Measurements from ENCODE around the gene ZNF598. TPM values are rescaled to one million over a fixed set of nuclear protein-coding genes. Genes with fewer than 3 reads are reported as not detected.

Gene ZNF598
- total and polyA plus RNA-seq, 4 donors: 2.7 to 28.4 (median 16.2) TPM

- H3K4me1 ChIP-seq (ENCODE audit: control insufficient read depth in 4 of 4, insufficient read depth in 4 of 4, low read length in 3 of 4): peaks cover 34 to 51% (median 46%) of the 10 kb centered on the region in 4 donors
- H3K9me3 ChIP-seq (ENCODE audit: control insufficient read depth in 4 of 4, low read length in 3 of 4): no peaks in the 10 kb centered on the region
- peaks cover 0 to 2% (median 0%) of the 10 kb centered on the region in 4 donors for H3K36me3 ChIP-seq (ENCODE audit: control insufficient read depth in 4 of 4, insufficient read depth in 3 of 4, low read depth in 1 of 4, low read length in 3 of 4)
- no peaks in the 10 kb centered on the region for H3K27me3 ChIP-seq (ENCODE audit: control insufficient read depth in 4 of 4, insufficient read depth in 4 of 4, low read length in 3 of 4)
- TF ChIP-seq NR2F2 (IDR thresholded peaks at IDR 0.05) (no peak), JUND (IDR thresholded peaks at IDR 0.05) (no peak), REST (IDR thresholded peaks at IDR 0.05) (no peak), HNF4G (IDR thresholded peaks at IDR 0.05) (no peak), HNF4A (conservative IDR thresholded peaks at IDR 0.05) (no peak), ATF3 (IDR thresholded peaks at IDR 0.05) (no peak), TAF1 (conservative IDR thresholded peaks at IDR 0.05) (no peak), FOXA2 (IDR thresholded peaks at IDR 0.05) (no peak), YY1 (IDR thresholded peaks at IDR 0.05) (no peak), MAX (IDR thresholded peaks at IDR 0.05) (no peak), GABPA (IDR thresholded peaks at IDR 0.05 in 1 of 2, conservative IDR thresholded peaks at IDR 0.05 in 1 of 2) (no peak), SP1 (IDR thresholded peaks at IDR 0.05) (no peak), ZBTB33 (IDR thresholded peaks at IDR 0.05) (no peak), FOXA1 (IDR thresholded peaks at IDR 0.05) (no peak), EGR1 (IDR thresholded peaks at IDR 0.05; ENCODE audit: low read depth in 2 of 2) (no peak)
- TF ChIP-seq, protein P1, sequence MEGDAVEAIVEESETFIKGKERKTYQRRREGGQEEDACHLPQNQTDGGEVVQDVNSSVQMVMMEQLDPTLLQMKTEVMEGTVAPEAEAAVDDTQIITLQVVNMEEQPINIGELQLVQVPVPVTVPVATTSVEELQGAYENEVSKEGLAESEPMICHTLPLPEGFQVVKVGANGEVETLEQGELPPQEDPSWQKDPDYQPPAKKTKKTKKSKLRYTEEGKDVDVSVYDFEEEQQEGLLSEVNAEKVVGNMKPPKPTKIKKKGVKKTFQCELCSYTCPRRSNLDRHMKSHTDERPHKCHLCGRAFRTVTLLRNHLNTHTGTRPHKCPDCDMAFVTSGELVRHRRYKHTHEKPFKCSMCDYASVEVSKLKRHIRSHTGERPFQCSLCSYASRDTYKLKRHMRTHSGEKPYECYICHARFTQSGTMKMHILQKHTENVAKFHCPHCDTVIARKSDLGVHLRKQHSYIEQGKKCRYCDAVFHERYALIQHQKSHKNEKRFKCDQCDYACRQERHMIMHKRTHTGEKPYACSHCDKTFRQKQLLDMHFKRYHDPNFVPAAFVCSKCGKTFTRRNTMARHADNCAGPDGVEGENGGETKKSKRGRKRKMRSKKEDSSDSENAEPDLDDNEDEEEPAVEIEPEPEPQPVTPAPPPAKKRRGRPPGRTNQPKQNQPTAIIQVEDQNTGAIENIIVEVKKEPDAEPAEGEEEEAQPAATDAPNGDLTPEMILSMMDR (IDR thresholded peaks at IDR 0.05; ENCODE audit: low read depth, low read length, missing input control): no peak
- peak overlapping the region; percentile 75 to 93 (median 80) for H3K4me3 ChIP-seq (ENCODE audit: low read depth in 1 of 3, low read length in 3 of 3)
- DNase-seq (ENCODE audit: low spot score): no peak
- under 1% methylated on average over 55 of the region's 55 CpGs for WGBS
- H3K9ac ChIP-seq (ENCODE audit: low read depth in 1 of 2, low read length in 2 of 2): peak overlapping the region; percentile 41 to 79
- H3K27ac ChIP-seq (ENCODE audit: low read depth in 1 of 2, low read length in 2 of 2): peak overlapping the region; percentile 60 to 78
Measured at GRCh38 chr16:2009164-2009711, 383 bp downstream of the ZNF598 start.
